ENCODE data around the gene TMSB10.
"Not testable (repeated sequence)": the region's sequence is repeated elsewhere in the genome, so short reads cannot be mapped to it uniquely, and the experiment has no call there.

Gene TMSB10

DNA sequence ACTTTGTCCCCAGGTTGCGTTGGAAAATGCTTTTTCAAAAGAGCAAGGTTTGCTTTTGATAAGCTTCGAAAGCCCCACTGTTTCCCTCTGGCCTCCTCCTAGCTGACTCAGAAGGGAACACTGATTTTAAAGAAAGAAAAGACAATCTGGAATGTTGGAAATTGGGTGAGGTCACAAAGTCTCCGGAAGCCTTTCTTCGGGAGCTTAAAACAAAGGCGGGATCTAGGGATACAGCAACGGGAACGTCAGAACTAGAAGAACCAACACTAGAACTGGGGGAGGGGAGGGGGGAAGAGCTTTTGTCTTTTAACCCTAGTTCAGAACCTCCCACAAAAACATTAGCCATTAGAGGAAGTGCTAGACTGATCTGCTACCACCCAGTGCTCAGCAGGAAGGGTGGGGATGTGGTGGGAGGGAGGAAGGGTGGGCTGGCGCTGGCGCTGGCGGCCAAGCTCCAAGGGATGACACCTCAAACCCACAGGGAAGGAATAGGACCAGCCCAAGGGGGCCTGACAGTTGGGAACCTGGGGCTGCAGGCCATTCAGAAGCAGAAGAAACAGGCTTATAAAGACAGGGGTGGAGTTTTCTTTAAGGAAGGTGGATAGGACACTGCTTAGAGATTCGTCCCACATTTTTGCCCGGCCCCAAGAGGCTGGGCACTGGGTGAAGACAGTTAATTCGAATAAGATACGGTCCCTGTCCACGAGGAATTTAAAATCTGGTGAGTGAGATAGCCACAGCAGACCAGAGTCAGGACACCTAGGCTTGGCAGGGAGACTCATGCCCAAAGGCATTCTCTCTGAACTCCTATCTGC lies 1.7 kb downstream of the TMSB10 start:
- peak overlapping the region; percentile 82 to 93 for H3K4me3 ChIP-seq (ENCODE audit: low read depth in 1 of 2, low read length in 2 of 2)

DNA sequence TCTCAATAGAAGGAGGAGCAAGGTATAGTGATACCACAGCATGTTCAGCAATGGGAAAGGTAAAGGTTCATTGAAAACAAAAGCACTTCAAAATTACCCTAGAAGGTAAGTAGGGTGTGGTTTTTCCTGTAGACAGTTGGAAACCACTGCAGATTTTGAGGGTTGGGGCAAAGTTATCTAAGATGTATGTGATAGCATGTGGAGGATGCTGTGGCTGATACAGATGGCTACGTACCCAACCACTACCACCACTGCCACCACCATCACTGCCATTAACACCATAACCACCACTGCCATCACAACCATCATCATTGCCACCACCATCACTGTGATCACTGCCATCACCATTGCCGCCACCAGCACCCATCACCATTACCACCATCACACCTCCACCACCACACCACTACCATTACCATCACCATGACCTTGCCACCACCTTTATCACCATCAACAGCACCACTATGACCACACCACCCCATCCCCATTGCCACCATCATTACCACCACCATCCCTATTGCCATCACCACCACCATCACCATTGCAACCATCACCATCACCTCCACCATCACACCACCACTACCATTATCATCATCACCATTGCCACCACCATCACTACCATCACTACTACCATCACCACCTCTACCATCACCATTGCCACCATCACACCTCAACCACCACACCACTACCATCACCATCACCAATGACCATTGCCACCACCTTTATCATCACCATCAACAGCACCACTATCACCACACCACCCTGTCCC lies 3.7 kb downstream of the TMSB10 start:
- H3K9me3 ChIP-seq (ENCODE audit: low read length): no peaks in the 10 kb centered on the region
- no peak overlapping the region for H3K9ac ChIP-seq (ENCODE audit: low read length)
- H3K4me3 ChIP-seq (ENCODE audit: low read depth in 1 of 2, low read length in 2 of 2): no peak overlapping the region
- H3K36me3 ChIP-seq (ENCODE audit: insufficient read depth, low read length): no peaks in the 10 kb centered on the region
- no peaks in the 10 kb centered on the region for H3K27me3 ChIP-seq (ENCODE audit: control insufficient read depth in 1 of 2, insufficient read depth in 2 of 2, low read length in 2 of 2)
- no peak overlapping the region for H3K27ac ChIP-seq (ENCODE audit: low read depth, low read length)
- H3K4me1 ChIP-seq (ENCODE audit: insufficient read depth, low read length): peaks cover 14% of the 10 kb centered on the region

More for the DNA sequence above, 1.7 kb downstream of the TMSB10 start:
- Histone ChIP-seq H3K27me3 (ENCODE audit: control insufficient read depth in 1 of 2, insufficient read depth in 2 of 2, low read length in 2 of 2) (no peaks in the 10 kb centered on the region), H3K9ac (ENCODE audit: low read length) (peak overlapping the region; percentile 72), H3K4me1 (ENCODE audit: insufficient read depth, low read length) (peaks cover 14% of the 10 kb centered on the region), H3K36me3 (ENCODE audit: insufficient read depth, low read length) (no peaks in the 10 kb centered on the region), H3K9me3 (ENCODE audit: low read length) (no peaks in the 10 kb centered on the region), H3K27ac (ENCODE audit: low read depth, low read length) (peak overlapping the region; percentile 93)

DNA sequence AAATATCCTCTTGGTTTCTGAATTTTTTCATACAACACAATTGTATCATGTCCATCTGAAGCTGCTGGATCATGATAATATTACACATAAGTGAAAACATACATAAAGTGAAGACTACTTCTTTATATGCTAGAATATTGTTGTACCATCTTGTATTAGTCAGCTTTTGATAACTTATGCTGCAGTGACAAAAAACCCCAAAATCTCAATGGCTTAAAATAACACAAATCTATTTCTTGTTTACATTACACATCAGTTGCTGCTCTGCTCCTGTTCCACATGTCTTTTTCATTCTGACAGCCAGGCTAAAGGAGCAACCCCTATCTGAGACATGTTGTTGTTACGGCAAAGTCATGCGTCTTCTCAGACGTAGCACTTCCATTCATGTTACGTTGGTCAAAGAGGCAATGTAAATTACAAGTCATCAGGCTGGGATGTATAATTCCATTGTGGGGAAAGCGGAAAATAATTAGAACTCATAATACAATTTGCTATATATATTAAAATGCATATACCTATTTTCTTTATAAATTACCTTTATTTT lies 5.8 kb downstream of the TMSB10 start:
- H3K9ac ChIP-seq (ENCODE audit: low read length): no peak overlapping the region
- H3K4me3 ChIP-seq (ENCODE audit: low read depth in 1 of 2, low read length in 2 of 2): no peak overlapping the region
- H3K27me3 ChIP-seq (ENCODE audit: control insufficient read depth in 1 of 2, insufficient read depth in 2 of 2, low read length in 2 of 2): no peaks in the 10 kb centered on the region
- H3K4me1 ChIP-seq (ENCODE audit: insufficient read depth, low read length): peaks cover 10% of the 10 kb centered on the region
- H3K36me3 ChIP-seq (ENCODE audit: insufficient read depth, low read length): no peaks in the 10 kb centered on the region
- H3K27ac ChIP-seq (ENCODE audit: low read depth, low read length): no peak overlapping the region
- H3K9me3 ChIP-seq (ENCODE audit: low read length): no peaks in the 10 kb centered on the region

DNA sequence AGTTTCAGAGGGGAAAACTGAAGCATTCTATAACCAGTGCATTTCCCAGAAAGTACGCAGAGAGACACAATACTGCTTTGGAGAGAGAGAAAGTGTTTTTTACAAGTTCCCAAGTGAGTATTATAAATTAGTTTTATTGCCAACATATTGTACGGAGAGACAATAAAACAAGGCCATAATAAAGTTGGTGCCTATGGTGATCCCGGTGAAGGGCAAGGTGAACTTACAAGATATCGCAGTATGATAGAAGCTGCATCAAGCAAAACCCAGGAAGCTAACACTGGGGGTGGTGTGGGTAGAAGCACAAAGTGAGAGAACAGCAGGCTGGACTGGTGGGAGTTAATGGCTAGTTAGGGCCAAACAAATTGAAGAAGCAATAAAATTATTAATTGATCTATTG lies 7.5 kb downstream of the TMSB10 start:
- Histone ChIP-seq H3K36me3 (ENCODE audit: insufficient read depth, low read length) (no peaks in the 10 kb centered on the region), H3K27me3 (ENCODE audit: control insufficient read depth in 1 of 2, insufficient read depth in 2 of 2, low read length in 2 of 2) (no peaks in the 10 kb centered on the region), H3K9ac (ENCODE audit: low read length) (no peak overlapping the region), H3K9me3 (ENCODE audit: low read length) (no peaks in the 10 kb centered on the region), H3K27ac (ENCODE audit: low read depth, low read length) (no peak overlapping the region), H3K4me1 (ENCODE audit: insufficient read depth, low read length) (no peaks in the 10 kb centered on the region), H3K4me3 (ENCODE audit: low read depth in 1 of 2, low read length in 2 of 2) (no peak overlapping the region)

DNA sequence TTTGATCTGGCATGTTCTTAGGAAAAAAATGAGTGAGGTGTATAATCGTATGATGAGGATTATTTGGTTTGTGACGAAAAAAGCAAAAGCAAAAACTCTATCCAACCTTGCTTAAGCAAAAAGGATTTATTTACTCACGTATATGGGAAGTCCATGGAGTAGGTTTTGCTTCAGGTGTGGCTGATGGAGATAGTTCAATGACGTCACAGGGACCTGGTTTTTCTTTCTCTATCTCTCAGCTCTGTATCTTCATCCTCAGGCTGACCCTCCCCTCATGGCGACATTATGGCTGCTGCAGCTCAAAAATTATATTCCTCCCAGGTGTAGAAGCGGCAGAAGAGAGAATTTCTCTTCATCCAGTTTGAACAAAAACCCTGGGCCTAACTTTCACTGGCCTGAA lies 8.9 kb downstream of the TMSB10 start:
- no peak overlapping the region for H3K27ac ChIP-seq (ENCODE audit: low read depth, low read length)
- no peaks in the 10 kb centered on the region for H3K27me3 ChIP-seq (ENCODE audit: control insufficient read depth in 1 of 2, insufficient read depth in 2 of 2, low read length in 2 of 2)
- H3K36me3 ChIP-seq (ENCODE audit: insufficient read depth, low read length): no peaks in the 10 kb centered on the region
- H3K9me3 ChIP-seq (ENCODE audit: low read length): no peaks in the 10 kb centered on the region
- no peaks in the 10 kb centered on the region for H3K4me1 ChIP-seq (ENCODE audit: insufficient read depth, low read length)
- no peak overlapping the region for H3K9ac ChIP-seq (ENCODE audit: low read length)
- H3K4me3 ChIP-seq (ENCODE audit: low read depth in 1 of 2, low read length in 2 of 2): no peak overlapping the region

DNA sequence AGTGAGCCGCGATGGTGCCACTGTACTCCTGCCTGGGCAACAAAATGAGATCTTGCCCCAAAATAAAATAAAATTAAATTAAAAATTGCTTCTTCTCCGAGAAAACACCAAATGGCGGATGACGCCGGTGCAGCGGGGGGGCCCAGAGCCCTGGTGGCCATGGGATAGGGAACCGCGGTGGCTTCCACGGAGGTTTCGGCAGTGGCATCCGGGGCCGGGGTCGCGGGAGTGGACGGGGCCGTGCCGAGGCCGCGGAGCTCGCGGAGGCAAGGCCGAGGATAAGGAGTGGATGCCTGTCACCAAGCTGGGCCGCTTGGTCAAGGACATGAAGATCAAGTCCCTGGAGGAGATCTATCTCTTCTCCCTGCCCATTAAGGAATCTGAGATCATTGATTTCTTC lies 10.2 kb downstream of the TMSB10 start:
- not testable (repeated sequence) for H3K4me3 ChIP-seq (ENCODE audit: low read depth in 1 of 2, low read length in 2 of 2); H3K4me1 ChIP-seq (ENCODE audit: insufficient read depth, low read length); H3K27me3 ChIP-seq (ENCODE audit: control insufficient read depth in 1 of 2, insufficient read depth in 2 of 2, low read length in 2 of 2); H3K9ac ChIP-seq (ENCODE audit: low read length); H3K36me3 ChIP-seq (ENCODE audit: insufficient read depth, low read length); H3K9me3 ChIP-seq (ENCODE audit: low read length); H3K27ac ChIP-seq (ENCODE audit: low read depth, low read length)

DNA sequence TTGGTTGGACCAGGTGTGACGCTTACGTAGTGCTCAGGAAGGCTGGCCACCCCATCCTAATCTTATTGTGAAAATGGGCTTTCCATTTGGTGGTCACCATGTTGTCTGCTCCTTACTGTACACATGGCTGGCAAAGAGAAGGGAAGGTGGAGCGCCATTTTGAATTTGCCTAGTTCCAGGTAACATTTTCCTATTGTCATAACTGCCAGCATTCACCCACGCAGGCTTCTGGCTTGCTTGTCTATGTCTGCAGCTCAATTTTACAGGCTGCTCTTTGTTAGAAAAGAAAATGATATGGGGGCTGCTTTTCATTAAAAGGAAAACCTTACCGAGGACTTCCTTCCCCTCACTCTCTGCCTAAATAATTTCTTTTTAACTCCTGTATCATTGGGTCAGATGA lies 12.4 kb downstream of the TMSB10 start:
- not testable (repeated sequence) for H3K27ac ChIP-seq (ENCODE audit: low read depth, low read length); H3K9me3 ChIP-seq (ENCODE audit: low read length); H3K36me3 ChIP-seq (ENCODE audit: insufficient read depth, low read length)

DNA sequence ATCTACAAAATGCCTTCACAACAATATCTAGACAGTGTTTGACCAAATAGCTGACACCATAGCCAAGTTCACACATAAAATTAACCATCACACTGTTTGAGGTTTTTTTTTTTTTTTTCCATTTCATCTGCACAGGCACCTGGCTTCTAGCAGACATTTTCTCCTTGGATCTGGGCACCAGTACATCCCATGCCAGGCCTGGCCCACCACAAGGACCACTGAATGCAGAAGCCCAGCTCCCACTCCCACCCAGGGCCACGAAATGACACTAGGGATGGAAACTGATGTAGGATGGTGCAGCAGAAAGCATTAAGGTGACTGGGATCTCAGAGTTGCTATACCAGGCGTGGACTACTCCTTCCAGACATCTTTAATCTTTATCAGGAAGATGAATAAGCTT lies 13.0 kb downstream of the TMSB10 start:
- no peak overlapping the region for H3K9ac ChIP-seq (ENCODE audit: low read length)
- no peak overlapping the region for H3K4me3 ChIP-seq (ENCODE audit: low read depth in 1 of 2, low read length in 2 of 2)
- no peaks in the 10 kb centered on the region for H3K9me3 ChIP-seq (ENCODE audit: low read length)
- no peaks in the 10 kb centered on the region for H3K36me3 ChIP-seq (ENCODE audit: insufficient read depth, low read length)
- no peaks in the 10 kb centered on the region for H3K27me3 ChIP-seq (ENCODE audit: control insufficient read depth in 1 of 2, insufficient read depth in 2 of 2, low read length in 2 of 2)
- no peak overlapping the region for H3K27ac ChIP-seq (ENCODE audit: low read depth, low read length)
- peaks cover 9% of the 10 kb centered on the region for H3K4me1 ChIP-seq (ENCODE audit: insufficient read depth, low read length)

More for the DNA sequence above, 12.4 kb downstream of the TMSB10 start:
- H3K9ac ChIP-seq (ENCODE audit: low read length); H3K4me1 ChIP-seq (ENCODE audit: insufficient read depth, low read length); H3K27me3 ChIP-seq (ENCODE audit: control insufficient read depth in 1 of 2, insufficient read depth in 2 of 2, low read length in 2 of 2); H3K4me3 ChIP-seq (ENCODE audit: low read depth in 1 of 2, low read length in 2 of 2): not testable (repeated sequence)

DNA sequence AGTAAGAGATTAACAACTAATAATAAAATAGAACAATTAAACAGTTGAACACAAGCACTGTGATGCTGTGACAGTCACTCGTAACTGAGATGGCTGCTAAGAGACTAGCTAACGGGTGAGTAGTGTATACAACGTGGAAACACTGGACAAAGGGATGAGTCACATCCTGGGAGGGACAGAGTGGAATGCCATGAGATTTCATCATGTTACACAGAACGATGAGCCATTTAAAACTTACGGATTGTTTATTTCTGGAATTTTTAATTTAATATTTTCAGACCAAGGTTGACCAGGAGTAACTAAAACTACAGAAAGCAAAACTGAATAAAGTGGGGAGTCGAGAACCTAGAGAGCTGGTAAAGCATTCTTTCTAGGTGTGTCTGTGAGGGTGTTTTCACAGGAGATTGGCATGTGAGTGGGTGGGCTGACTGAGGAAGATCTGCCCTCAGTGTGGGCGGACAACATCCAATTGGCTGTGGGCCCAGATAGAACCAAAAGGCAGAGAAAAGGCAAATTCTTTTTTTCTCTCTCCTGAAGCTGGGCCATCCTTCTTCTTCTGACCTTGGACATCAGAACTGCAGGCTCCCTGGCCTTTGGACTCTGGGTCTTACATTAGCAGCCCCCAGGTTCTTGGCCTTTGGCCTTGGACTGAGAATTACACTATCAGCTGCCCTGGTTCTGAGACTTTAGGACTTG lies 14.6 kb downstream of the TMSB10 start:
- H3K27ac ChIP-seq (ENCODE audit: low read depth, low read length): peak overlapping the region; percentile 16
- peak overlapping the region in 1 of 2 donors; percentile 35 for H3K4me3 ChIP-seq (ENCODE audit: low read depth in 1 of 2, low read length in 2 of 2)
- peaks cover 9% of the 10 kb centered on the region for H3K4me1 ChIP-seq (ENCODE audit: insufficient read depth, low read length)
- no peaks in the 10 kb centered on the region for H3K36me3 ChIP-seq (ENCODE audit: insufficient read depth, low read length)
- no peak overlapping the region for H3K9ac ChIP-seq (ENCODE audit: low read length)
- H3K9me3 ChIP-seq (ENCODE audit: low read length): no peaks in the 10 kb centered on the region
- no peaks in the 10 kb centered on the region for H3K27me3 ChIP-seq (ENCODE audit: control insufficient read depth in 1 of 2, insufficient read depth in 2 of 2, low read length in 2 of 2)

DNA sequence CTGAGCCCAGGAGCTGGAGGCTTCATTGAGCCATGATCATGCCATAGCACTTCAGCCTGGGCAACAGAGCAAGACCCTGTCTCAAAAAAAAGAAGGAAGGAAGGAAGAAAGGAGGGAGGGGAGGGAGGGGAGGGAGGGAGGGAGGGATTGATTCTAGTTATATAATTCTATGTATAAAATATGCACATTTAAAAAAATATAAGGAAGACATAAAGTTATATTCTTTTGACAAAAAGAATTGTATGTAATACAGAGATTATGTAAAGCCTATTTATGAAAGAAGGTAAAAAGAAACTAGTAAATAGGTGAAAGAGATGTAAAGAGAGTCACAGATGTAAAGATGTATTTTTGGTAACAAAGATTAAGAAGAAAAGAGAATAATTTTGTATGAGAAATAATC lies 17.6 kb downstream of the TMSB10 start:
- no peak overlapping the region for H3K4me3 ChIP-seq (ENCODE audit: low read depth in 1 of 2, low read length in 2 of 2)
- H3K36me3 ChIP-seq (ENCODE audit: insufficient read depth, low read length): no peaks in the 10 kb centered on the region
- H3K9me3 ChIP-seq (ENCODE audit: low read length): no peaks in the 10 kb centered on the region
- no peak overlapping the region for H3K9ac ChIP-seq (ENCODE audit: low read length)
- H3K27ac ChIP-seq (ENCODE audit: low read depth, low read length): no peak overlapping the region
- peaks cover 15% of the 10 kb centered on the region for H3K4me1 ChIP-seq (ENCODE audit: insufficient read depth, low read length)
- no peaks in the 10 kb centered on the region for H3K27me3 ChIP-seq (ENCODE audit: control insufficient read depth in 1 of 2, insufficient read depth in 2 of 2, low read length in 2 of 2)

Measured in muscle layer of colon (tissue), 2 donors.